DOHH2 (cell line): ENCODE data around the gene IGF1R.

Experiments
- H3F3A ChIP-seq: fragments of 200-600 bp; sonication (generic), shearing (Covaris generic); 2 replicates; pipeline ENCODE4 v1.6.0; 2016; ENCODE audit warnings: antibody characterized with exemption, mild to moderate bottlenecking; ENCODE audit not compliant: control insufficient read depth, insufficient read depth
- H3K27ac ChIP-seq: fragments of 200-600 bp; sonication (generic); 2 replicates; pipeline ENCODE4 v1.5.1; 2014; ENCODE audit warnings: low read depth, mild to moderate bottlenecking, low read length, moderate library complexity
- H3K27me3 ChIP-seq: fragments of 200-600 bp; sonication (generic); 2 replicates; pipeline ENCODE4 v1.6.1; 2014; ENCODE audit warnings: mild to moderate bottlenecking, low read length, mixed read lengths; ENCODE audit not compliant: control insufficient read depth
- H3K36me3 ChIP-seq: fragments of 200-600 bp; sonication (generic); 2 replicates; pipeline ENCODE4 v1.6.1; 2014; ENCODE audit warnings: mild to moderate bottlenecking, low read length, moderate library complexity, mixed read lengths; ENCODE audit not compliant: control insufficient read depth
- H3K4me1 ChIP-seq: fragments of 200-600 bp; sonication (generic); 2 replicates; pipeline ENCODE4 v1.6.1; 2014; ENCODE audit warnings: mild to moderate bottlenecking, low read length, mixed read lengths; ENCODE audit not compliant: control insufficient read depth
- H3K4me2 ChIP-seq: fragments of 200-600 bp; sonication (generic); 2 replicates; pipeline ENCODE4 v1.6.0; 2014; ENCODE audit warnings: mild to moderate bottlenecking, low read length, moderate library complexity
- H3K4me3 ChIP-seq: fragments of 200-600 bp; sonication (generic); 2 replicates; pipeline ENCODE4 v1.5.1; 2014; ENCODE audit warnings: mild to moderate bottlenecking, low read length, mixed read lengths
- H3K79me2 ChIP-seq: fragments of 200-600 bp; sonication (generic); 2 replicates; pipeline ENCODE4 v1.6.1; 2014; ENCODE audit warnings: mild to moderate bottlenecking, low read length, mixed read lengths; ENCODE audit not compliant: control insufficient read depth
- H3K9me2 ChIP-seq: fragments of 200-600 bp; sonication (generic); replicated peaks from 2 replicates; pipeline ENCODE4 v1.6.1; 2014; ENCODE audit warnings: mild to moderate bottlenecking, low read length, mixed read lengths; ENCODE audit not compliant: control insufficient read depth
- H3K9me3 ChIP-seq: fragments of 200-600 bp; sonication (generic); 2 replicates; pipeline ENCODE4 v1.6.1; 2014; ENCODE audit warnings: antibody characterized with exemption, low read length, mixed read lengths; ENCODE audit not compliant: control insufficient read depth, insufficient read depth
- H4K20me1 ChIP-seq: fragments of 200-600 bp; sonication (generic); 2 replicates; pipeline ENCODE4 v1.6.0; 2014; ENCODE audit warnings: low read depth, mild to moderate bottlenecking, antibody characterized with exemption, low read length, moderate library complexity; ENCODE audit not compliant: control insufficient read depth, insufficient read depth
- CTCF ChIP-seq: fragments of 200-600 bp; sonication (generic); IDR thresholded peaks from one replicate; pipeline ENCODE4 v1.5.1; 2014; ENCODE audit warnings: antibody characterized with exemption, mild to moderate bottlenecking, low read depth, low read length; ENCODE audit not compliant: poor library complexity, severe bottlenecking
- EZH2phosphoT487 ChIP-seq: fragments of 200-600 bp; sonication (generic); IDR thresholded peaks from 2 replicates; pipeline ENCODE4 v1.6.1; 2017; ENCODE audit warnings: borderline replicate concordance, mild to moderate bottlenecking, antibody characterized with exemption, low read length, moderate library complexity, mixed read lengths

Gene IGF1R

GRCh38 chr15:98663045-98663444 lies 14.7 kb downstream of the IGF1R start:
- H4K20me1 ChIP-seq, result 0 out of 2 replicates have a peak, but pooled peaks cover 9% of the 10 kb centered on the region
- H3K4me3 ChIP-seq, result no peak overlapping the region
- H3K9me3 ChIP-seq, result no peaks in the 10 kb centered on the region
- H3K9me2 ChIP-seq, result no peaks in the 10 kb centered on the region
- H3K4me1 ChIP-seq, result no peaks in the 10 kb centered on the region
- no peak for TF ChIP-seq CTCF
- no peak for TF ChIP-seq EZH2phosphoT487
- H3K36me3 ChIP-seq, result no peaks in the 10 kb centered on the region
- no peaks in the 10 kb centered on the region for H3F3A ChIP-seq
- peaks cover 8% of the 10 kb centered on the region for H3K79me2 ChIP-seq
- H3K27me3 ChIP-seq, result 0 out of 2 replicates have a peak, but pooled peaks cover 2% of the 10 kb centered on the region
- no peak overlapping the region for H3K27ac ChIP-seq
- no peak overlapping the region for H3K4me2 ChIP-seq

GRCh38 chr15:98663606-98664005 lies 15.3 kb downstream of the IGF1R start:
- no peaks in the 10 kb centered on the region for H3F3A ChIP-seq
- H3K4me3 ChIP-seq, result no peak overlapping the region
- H3K27me3 ChIP-seq, result no peaks in the 10 kb centered on the region
- H3K79me2 ChIP-seq, result peaks cover 8% of the 10 kb centered on the region
- TF ChIP-seq EZH2phosphoT487, result no peak
- H3K9me2 ChIP-seq, result no peaks in the 10 kb centered on the region
- H4K20me1 ChIP-seq, result 0 out of 2 replicates have a peak, but pooled peaks cover 9% of the 10 kb centered on the region
- no peaks in the 10 kb centered on the region for H3K9me3 ChIP-seq
- no peaks in the 10 kb centered on the region for H3K36me3 ChIP-seq
- H3K4me2 ChIP-seq, result no peak overlapping the region
- no peak overlapping the region for H3K27ac ChIP-seq
- H3K4me1 ChIP-seq, result no peaks in the 10 kb centered on the region

- Histone ChIP-seq H4K20me1 (0 out of 2 replicates have a peak, but pooled peaks cover 3% of the 10 kb centered on the region), H3K4me3 (no peak overlapping the region), H3K27ac (no peak overlapping the region), H3K4me2 (no peak overlapping the region), H3K9me3 (no peaks in the 10 kb centered on the region), H3F3A (no peaks in the 10 kb centered on the region), H3K9me2 (no peaks in the 10 kb centered on the region), H3K36me3 (no peaks in the 10 kb centered on the region), H3K27me3 (no peaks in the 10 kb centered on the region), H3K4me1 (0 out of 2 replicates have a peak, but pooled peaks cover 5% of the 10 kb centered on the region), H3K79me2 (no peaks in the 10 kb centered on the region; the same call in 1 of the 2 replicates)
- TF ChIP-seq EZH2phosphoT487 (no peak), CTCF (no peak)
These were observed 18.1 kb downstream of the IGF1R start for GRCh38 chr15:98666441-98666840.

- 0 out of 2 replicates have a peak, but pooled peaks cover 3% of the 10 kb centered on the region for H4K20me1 ChIP-seq
- H3K27me3 ChIP-seq, result no peaks in the 10 kb centered on the region
- no peaks in the 10 kb centered on the region for H3K9me2 ChIP-seq
- H3K4me2 ChIP-seq, result no peak overlapping the region
- H3K4me3 ChIP-seq, result no peak overlapping the region
- H3K36me3 ChIP-seq, result no peaks in the 10 kb centered on the region
- H3K27ac ChIP-seq, result no peak overlapping the region
- H3F3A ChIP-seq, result no peaks in the 10 kb centered on the region
- H3K79me2 ChIP-seq, result no peaks in the 10 kb centered on the region
- H3K4me1 ChIP-seq, result 0 out of 2 replicates have a peak, but pooled peaks cover 5% of the 10 kb centered on the region
- TF ChIP-seq CTCF, result no peak
- no peak for TF ChIP-seq EZH2phosphoT487
- H3K9me3 ChIP-seq, result no peaks in the 10 kb centered on the region
These were observed 18.5 kb downstream of the IGF1R start for GRCh38 chr15:98666841-98667240.
